ENCODE results near the gene IL17RD.

DNA sequence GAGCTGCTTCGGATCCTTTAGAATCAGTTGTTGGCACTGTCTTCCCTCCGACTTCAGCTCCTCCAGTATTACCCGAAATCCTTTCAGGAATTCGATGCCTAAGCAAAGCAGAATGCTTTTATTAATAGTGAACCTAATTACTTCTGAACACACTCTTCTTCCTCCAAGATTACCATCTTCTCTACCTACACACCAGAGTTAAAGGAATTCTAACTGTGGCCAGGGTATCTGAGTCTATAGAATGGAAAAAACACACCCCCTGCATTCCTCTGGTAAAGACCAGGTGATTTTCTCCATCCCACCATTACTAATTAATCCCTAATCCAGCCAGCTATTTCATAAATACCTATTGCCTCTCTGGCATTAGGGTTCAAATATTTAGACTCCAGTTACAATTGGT lies 54.9 kb downstream of the IL17RD start:
- TF ChIP-seq, protein P1, sequence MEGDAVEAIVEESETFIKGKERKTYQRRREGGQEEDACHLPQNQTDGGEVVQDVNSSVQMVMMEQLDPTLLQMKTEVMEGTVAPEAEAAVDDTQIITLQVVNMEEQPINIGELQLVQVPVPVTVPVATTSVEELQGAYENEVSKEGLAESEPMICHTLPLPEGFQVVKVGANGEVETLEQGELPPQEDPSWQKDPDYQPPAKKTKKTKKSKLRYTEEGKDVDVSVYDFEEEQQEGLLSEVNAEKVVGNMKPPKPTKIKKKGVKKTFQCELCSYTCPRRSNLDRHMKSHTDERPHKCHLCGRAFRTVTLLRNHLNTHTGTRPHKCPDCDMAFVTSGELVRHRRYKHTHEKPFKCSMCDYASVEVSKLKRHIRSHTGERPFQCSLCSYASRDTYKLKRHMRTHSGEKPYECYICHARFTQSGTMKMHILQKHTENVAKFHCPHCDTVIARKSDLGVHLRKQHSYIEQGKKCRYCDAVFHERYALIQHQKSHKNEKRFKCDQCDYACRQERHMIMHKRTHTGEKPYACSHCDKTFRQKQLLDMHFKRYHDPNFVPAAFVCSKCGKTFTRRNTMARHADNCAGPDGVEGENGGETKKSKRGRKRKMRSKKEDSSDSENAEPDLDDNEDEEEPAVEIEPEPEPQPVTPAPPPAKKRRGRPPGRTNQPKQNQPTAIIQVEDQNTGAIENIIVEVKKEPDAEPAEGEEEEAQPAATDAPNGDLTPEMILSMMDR (conservative IDR thresholded peaks at IDR 0.05 in 1 of 2, IDR thresholded peaks at IDR 0.05 in 1 of 2; ENCODE audit: extremely low read depth in 1 of 2, insufficient read depth in 1 of 2, low read depth in 1 of 2, low read length in 2 of 2): no peak
- TF ChIP-seq EZH2 (IDR thresholded peaks at IDR 0.05; ENCODE audit: borderline replicate concordance, low read length): no peak

All from mammary epithelial cell (primary cell).